HUES48 (cell line): Measurements from ENCODE around the gene DOCK2.

Experiments
- H3K27ac ChIP-seq: one replicate; pipeline ENCODE4 v1.7.0; 2013; ENCODE audit warnings: low read depth, low read length, inconsistent platforms
- H3K27me3 ChIP-seq: 2 replicates; pipeline ENCODE4 v1.6.1; 2013; ENCODE audit warnings: mild to moderate bottlenecking, low read length; ENCODE audit not compliant: control insufficient read depth, insufficient read depth
- H3K36me3 ChIP-seq: 2 replicates; pipeline ENCODE4 v1.6.1; 2013; ENCODE audit warnings: low read length; ENCODE audit not compliant: control insufficient read depth, insufficient read depth
- H3K4me1 ChIP-seq: 2 replicates; pipeline ENCODE4 v1.6.1; 2013; ENCODE audit warnings: mild to moderate bottlenecking, low read length; ENCODE audit not compliant: control insufficient read depth, insufficient read depth
- H3K4me3 ChIP-seq: 2 replicates; pipeline ENCODE4 v1.5.1; 2013; ENCODE audit warnings: mild to moderate bottlenecking, low read depth, low read length
- H3K9ac ChIP-seq: 2 replicates; pipeline ENCODE4 v1.6.1; 2013; ENCODE audit warnings: mild to moderate bottlenecking, low read depth, low read length, moderate library complexity
- H3K9me3 ChIP-seq: 2 replicates; pipeline ENCODE4 v1.6.1; 2013; ENCODE audit warnings: low read length; ENCODE audit not compliant: control insufficient read depth, insufficient read depth

The DOCK2 gene

DNA sequence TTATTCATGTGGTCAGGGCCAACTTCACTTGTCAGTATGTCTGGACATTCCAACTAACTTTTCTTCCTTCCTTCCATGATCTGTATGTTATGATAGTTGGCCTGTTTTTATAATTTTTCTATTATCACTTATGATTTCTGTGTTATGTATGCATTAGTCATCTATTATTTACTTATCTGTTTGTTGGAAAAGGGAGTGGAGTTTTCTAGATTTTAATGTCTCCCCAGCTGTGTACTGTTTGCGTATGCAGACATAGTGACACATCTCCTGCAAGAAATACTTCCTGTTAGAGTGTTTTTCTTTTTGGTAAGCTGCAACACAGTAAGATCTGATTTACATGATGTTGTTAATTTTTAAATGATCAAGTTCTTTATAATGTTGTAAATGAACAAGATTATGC, 351.9 kb downstream of the DOCK2 start:
- Histone ChIP-seq H3K4me1 (no peaks in the 10 kb centered on the region), H3K27me3 (no peaks in the 10 kb centered on the region), H3K4me3 (no peak overlapping the region), H3K27ac (no peak overlapping the region), H3K36me3 (no peaks in the 10 kb centered on the region), H3K9ac (no peak overlapping the region), H3K9me3 (no peaks in the 10 kb centered on the region)

GRCh38 chr5:169989365-169989764, 352.3 kb downstream of the DOCK2 start:
- Histone ChIP-seq H3K9ac (no peak overlapping the region), H3K4me3 (no peak overlapping the region), H3K36me3 (no peaks in the 10 kb centered on the region), H3K27ac (no peak overlapping the region), H3K9me3 (no peaks in the 10 kb centered on the region), H3K4me1 (no peaks in the 10 kb centered on the region), H3K27me3 (no peaks in the 10 kb centered on the region)

DNA sequence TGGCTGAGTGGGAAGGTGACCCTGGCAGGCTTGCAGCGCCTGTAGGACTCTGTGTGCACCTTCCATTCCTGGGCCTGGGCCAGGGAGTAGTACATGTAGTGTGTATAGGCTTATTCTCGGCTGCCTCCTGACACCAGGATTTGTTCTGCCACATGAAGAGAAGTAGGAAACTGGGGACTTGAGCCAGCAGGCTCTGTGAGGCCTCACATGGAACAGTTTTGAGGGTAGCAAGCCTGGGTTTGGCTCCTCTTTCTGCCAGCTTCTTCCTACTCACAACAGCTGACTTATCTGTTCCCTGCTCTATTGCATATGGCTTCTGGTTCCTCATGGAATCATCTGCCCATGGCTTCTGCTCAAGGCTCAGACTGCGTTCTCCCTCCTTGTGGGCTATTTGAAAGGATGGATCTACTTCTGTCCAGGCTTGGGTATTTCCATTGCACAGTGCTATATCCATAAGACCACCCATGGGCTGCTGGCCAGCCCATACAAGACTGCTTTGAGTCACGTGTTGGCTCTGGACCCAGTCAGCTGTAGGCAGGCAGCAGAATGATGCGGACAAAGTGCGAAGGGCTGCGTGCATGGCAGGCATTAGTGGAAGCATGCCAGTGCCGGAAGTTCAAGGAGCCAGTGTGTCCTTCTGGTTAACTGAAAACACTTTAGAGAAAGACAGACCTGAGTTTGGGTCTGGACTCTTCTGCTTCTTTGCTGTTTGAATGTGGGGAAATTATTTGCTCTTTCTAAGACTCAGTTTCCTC, 354.2 kb downstream of the DOCK2 start:
- Histone ChIP-seq H3K27me3 (no peaks in the 10 kb centered on the region), H3K9ac (no peak overlapping the region), H3K4me1 (0 out of 2 replicates have a peak, but pooled peaks cover 3% of the 10 kb centered on the region), H3K4me3 (no peak overlapping the region), H3K27ac (no peak overlapping the region), H3K36me3 (no peaks in the 10 kb centered on the region), H3K9me3 (no peaks in the 10 kb centered on the region)

- Histone ChIP-seq H3K27ac (no peak overlapping the region), H3K4me1 (0 out of 2 replicates have a peak, but pooled peaks cover 5% of the 10 kb centered on the region), H3K4me3 (no peak overlapping the region), H3K27me3 (no peaks in the 10 kb centered on the region), H3K9ac (no peak overlapping the region), H3K36me3 (no peaks in the 10 kb centered on the region), H3K9me3 (no peaks in the 10 kb centered on the region)
These were observed 355.9 kb downstream of the DOCK2 start for GRCh38 chr5:169992789-169993484.

- Histone ChIP-seq H3K4me3 (no peak overlapping the region), H3K9me3 (no peaks in the 10 kb centered on the region), H3K36me3 (no peaks in the 10 kb centered on the region), H3K4me1 (0 out of 2 replicates have a peak, but pooled peaks cover 5% of the 10 kb centered on the region), H3K27me3 (no peaks in the 10 kb centered on the region), H3K27ac (no peak overlapping the region), H3K9ac (no peak overlapping the region)
These were observed 356.4 kb downstream of the DOCK2 start for GRCh38 chr5:169993485-169993790.

DNA sequence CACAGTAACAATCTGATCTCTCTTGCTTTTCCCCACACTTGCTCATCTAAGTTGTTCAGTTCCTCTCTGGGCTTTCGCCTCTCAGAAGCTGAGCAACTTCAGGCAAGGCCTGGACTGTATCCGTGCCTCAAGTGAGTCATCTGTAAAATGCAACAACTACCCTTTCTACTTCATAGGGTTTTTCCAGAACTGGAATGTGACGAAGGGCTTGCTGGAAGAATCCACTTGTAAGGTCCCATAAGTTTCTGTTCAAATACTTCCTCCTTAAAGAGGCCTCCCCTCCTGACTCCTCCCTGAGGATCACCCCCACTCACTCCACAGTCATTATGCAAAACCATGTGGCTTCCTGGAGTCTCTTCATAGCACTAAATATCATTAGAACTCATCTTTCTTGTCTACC, 360.7 kb downstream of the DOCK2 start:
- Histone ChIP-seq H3K4me1 (0 out of 2 replicates have a peak, but pooled peaks cover 5% of the 10 kb centered on the region), H3K27me3 (no peaks in the 10 kb centered on the region), H3K36me3 (no peaks in the 10 kb centered on the region), H3K27ac (no peak overlapping the region), H3K4me3 (no peak overlapping the region), H3K9ac (no peak overlapping the region), H3K9me3 (no peaks in the 10 kb centered on the region)

GRCh38 chr5:169999621-170000020, 362.5 kb downstream of the DOCK2 start:
- Histone ChIP-seq H3K9ac (no peak overlapping the region), H3K36me3 (no peaks in the 10 kb centered on the region), H3K27me3 (no peaks in the 10 kb centered on the region), H3K9me3 (no peaks in the 10 kb centered on the region), H3K4me3 (no peak overlapping the region), H3K27ac (no peak overlapping the region), H3K4me1 (0 out of 2 replicates have a peak, but pooled peaks cover 5% of the 10 kb centered on the region)

DNA sequence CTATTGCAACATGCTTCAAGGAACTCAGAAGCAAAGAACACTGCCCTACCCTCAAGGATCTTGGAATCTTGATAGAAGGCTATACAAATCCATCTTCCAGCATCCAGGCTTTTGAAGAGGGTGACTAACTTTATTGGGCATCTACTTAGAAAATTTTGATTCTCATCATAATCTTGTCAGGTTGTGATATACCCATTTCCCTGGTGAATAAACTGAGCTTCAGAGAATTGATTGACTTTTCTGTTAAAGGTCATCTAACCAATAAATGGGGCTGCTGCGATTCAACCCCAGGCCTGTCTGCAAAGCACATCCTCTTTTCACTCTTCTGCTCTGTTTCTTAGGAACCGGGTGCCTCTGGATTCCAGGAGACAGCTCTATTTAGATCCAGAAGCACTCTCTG, 363.1 kb downstream of the DOCK2 start:
- H3K4me3 ChIP-seq: no peak overlapping the region
- 0 out of 2 replicates have a peak, but pooled peaks cover 5% of the 10 kb centered on the region for H3K4me1 ChIP-seq
- H3K36me3 ChIP-seq: no peaks in the 10 kb centered on the region

GRCh38 chr5:170006021-170006420, 368.9 kb downstream of the DOCK2 start:
- Histone ChIP-seq H3K9me3 (no peaks in the 10 kb centered on the region), H3K4me1 (no peaks in the 10 kb centered on the region), H3K36me3 (no peaks in the 10 kb centered on the region), H3K9ac (no peak overlapping the region), H3K27ac (no peak overlapping the region), H3K27me3 (no peaks in the 10 kb centered on the region), H3K4me3 (no peak overlapping the region)

More for the DNA sequence above, 363.1 kb downstream of the DOCK2 start:
- H3K27me3 ChIP-seq: no peaks in the 10 kb centered on the region
- H3K9me3 ChIP-seq: no peaks in the 10 kb centered on the region
- no peak overlapping the region for H3K27ac ChIP-seq
- no peak overlapping the region for H3K9ac ChIP-seq

GRCh38 chr5:170008376-170008775, 371.3 kb downstream of the DOCK2 start:
- H3K36me3 ChIP-seq: no peaks in the 10 kb centered on the region
- no peaks in the 10 kb centered on the region for H3K27me3 ChIP-seq
- no peak overlapping the region for H3K27ac ChIP-seq
- H3K4me1 ChIP-seq: no peaks in the 10 kb centered on the region
- H3K9ac ChIP-seq: no peak overlapping the region
- no peak overlapping the region for H3K4me3 ChIP-seq
- no peaks in the 10 kb centered on the region for H3K9me3 ChIP-seq

- Histone ChIP-seq H3K9ac (no peak overlapping the region), H3K36me3 (no peaks in the 10 kb centered on the region), H3K4me1 (no peaks in the 10 kb centered on the region), H3K27me3 (no peaks in the 10 kb centered on the region), H3K9me3 (no peaks in the 10 kb centered on the region), H3K4me3 (no peak overlapping the region), H3K27ac (no peak overlapping the region)
These were observed 373.5 kb downstream of the DOCK2 start for GRCh38 chr5:170010595-170010994.
